ENCODE data around the gene ADIPOQ.
"Not testable (repeated sequence)": the region's sequence is repeated elsewhere in the genome, so short reads cannot be mapped to it uniquely, and the experiment has no call there.

Gene ADIPOQ

DNA sequence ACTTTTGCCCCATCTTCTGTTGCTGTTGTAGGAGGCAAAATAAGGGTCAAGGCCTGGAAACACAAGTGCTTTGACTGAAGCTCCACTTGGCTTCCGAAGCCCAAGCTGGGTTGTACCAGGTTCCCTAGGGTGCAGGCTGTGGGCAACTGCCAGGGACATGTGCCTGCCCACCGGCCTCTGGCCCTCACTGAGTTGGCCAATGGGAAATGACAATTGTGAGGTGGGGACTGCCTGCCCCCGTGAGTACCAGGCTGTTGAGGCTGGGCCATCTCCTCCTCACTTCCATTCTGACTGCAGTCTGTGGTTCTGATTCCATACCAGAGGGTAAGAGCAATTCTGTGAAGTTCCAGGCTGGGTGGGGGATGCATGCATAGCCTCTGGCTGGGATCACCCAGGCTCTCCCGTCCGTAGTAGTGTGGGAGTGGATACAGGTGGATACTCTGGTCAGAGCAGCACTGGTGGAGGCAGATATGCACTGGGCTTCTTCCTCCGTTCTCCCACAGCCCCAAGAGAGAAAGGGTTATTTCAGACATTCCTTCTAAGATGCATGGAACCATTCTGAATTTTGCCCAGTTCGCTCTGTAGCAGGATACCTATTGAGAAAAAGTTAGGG, at the start of gene ADIPOQ:
Gene ADIPOQ (plus strand): TSS at position 285 of the 613 bp plus-strand sequence. CDS start 10,349 bp downstream, outside the sequence.
- DNase-seq = no peak

DNA sequence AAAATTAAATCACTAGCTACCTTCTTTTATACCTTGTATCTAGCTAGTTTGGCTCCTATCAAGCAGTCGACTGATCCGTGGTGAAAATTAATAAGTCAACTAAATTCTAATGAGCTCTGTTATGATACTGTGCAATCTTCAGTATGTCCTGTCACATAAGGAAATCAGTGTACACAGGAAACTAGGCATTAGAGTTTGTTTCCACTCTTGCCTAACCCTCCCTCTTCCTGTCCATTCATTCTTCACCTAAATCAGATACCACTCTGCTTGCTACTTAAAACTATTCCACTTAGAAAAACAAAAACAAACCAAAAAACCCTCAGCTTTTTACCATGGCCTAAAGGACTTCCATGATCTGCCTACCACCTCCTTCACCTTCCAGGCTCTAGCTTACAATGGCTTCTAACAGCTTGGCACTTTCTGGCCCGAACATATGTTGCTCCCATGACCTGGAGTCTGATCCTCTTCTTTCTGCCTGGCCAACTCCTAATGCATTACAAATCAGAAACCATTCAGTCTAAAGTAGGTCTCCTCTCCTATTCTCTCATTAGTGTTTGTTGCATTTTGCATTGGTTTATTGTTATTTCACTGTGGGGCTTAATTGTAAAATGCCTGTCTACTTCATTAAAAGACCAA, 44.2 kb upstream of the ADIPOQ start:
- DNase-seq = no peak

DNA sequence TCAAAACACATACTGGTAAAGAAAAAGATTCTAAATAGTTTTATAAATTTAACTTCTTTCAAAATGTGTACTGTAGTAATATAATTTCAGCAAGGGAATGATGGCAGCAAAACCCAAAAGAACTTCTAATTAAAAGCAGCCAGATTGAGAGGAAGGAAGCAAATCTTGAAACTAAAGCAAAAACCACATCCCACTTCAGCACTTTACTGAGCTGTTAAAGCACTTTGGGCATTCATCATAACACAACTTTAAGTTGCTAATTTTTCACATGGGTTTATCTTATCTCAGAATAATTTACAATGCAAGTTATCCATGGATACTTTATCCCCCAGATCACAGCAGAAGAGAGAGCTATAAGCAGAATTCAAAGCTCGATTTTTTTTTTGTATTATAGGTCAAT, 42.2 kb upstream of the ADIPOQ start:
- no peak for DNase-seq

DNA sequence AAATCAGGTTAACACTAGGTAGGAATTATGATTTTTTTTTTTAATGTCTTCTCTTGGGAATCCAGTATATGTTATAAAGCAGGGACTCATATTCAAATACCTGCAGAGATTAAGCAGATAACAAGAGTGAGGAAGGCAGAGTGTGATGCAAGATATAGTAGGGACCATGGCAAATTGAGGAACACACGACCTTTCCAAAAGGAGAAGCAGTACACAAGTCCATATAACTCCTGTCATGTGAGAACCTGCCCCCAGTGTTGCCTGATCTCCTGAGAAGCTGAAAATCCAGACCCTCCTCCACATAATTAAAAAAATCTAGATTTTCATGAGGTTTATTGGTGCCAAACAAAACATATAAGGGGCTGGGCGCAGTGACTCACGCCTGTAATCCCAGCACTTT, 39.8 kb upstream of the ADIPOQ start:
- DNase-seq = no peak

DNA sequence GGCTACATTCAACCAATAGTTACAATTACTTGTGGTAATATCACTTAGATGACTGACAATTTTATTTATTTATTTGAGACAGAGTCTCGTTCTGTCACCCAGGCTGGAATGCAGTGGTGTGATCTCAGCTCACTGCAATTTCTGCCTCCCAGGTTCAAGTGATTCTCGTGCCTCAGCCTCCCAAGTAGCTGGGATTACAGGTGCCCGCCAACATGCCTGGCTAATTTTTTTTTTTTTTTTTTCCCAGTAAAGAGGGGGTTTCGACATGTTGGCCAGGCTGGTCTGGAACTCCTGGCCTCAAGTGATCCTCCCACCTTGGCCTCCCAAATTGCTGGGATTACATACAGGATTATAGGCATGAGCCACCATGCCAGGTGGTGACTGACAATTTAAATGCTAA, 39.1 kb upstream of the ADIPOQ start:
- DNase-seq = not testable (repeated sequence)

DNA sequence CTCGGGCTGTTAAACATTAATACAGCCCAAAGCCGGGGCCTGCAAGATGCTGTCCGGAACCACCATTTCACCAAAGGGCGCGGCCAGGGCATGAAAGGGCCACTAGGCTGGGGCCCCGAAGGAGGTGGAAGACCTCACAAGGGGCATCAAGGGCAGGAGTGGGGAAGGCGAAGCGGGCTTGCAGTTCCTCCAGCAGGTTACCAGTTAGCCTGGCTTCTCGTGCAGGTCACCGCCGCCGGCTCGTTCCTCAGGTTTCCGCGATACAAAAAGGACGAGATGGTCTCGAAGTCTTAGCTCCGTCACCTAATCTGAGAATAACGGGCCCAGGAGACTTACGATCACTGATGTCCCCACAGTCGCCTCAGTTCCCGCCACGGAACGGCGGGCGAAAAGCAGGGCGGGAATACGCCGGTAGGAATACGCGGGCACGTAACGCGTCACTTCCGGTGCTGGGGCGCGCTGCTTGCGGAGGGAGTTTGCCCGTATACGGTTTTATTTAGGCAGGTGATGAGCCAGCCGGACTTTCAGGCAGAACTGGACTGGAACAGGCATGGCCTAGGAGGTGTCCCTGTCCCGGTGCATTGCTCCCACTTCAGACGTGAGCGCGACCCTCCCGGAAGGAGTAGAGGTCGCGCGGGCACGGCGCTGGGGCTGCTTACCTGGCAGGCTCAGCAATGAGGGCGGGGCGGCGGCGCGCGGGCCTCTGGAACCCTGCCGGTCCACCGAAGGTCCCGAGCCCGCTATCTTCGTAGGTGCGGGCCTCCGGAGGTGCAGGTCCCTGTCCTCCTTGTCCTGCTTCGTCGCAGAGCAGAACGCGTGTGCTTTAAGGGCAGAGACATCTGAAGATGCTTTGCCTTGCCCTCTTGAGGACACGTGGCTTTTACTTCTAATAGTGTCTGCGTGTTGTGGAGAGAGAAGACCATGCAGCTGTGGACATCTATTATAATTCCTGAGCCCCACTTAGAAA, 36.1 kb upstream of the ADIPOQ start, which contains the start of gene RFC4:
Gene RFC4 (minus strand): TSS at position 394 of the 967 bp plus-strand sequence. CDS start 1,769 bp downstream, outside the sequence.
- peak; percentile 85 for DNase-seq

DNA sequence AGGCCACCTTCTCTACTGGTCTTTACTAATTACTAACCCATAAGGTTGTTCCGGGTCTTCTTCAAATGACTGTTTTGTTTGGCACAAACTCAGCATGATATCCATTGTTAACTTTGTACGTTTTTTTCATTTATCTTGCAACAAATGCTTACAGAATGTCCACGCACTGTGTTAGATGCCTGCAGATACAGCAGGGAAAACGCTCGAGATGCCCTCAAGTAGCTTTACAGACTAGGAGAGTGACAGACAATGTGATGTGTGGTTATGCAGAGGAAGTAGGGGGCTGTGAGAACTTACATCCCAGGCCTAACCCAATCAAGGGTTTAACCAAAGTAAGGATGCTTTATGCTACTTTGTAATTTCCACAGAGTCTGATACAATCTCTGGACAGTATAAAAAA, 35.3 kb upstream of the ADIPOQ start:
- DNase-seq = peak; percentile 15

DNA sequence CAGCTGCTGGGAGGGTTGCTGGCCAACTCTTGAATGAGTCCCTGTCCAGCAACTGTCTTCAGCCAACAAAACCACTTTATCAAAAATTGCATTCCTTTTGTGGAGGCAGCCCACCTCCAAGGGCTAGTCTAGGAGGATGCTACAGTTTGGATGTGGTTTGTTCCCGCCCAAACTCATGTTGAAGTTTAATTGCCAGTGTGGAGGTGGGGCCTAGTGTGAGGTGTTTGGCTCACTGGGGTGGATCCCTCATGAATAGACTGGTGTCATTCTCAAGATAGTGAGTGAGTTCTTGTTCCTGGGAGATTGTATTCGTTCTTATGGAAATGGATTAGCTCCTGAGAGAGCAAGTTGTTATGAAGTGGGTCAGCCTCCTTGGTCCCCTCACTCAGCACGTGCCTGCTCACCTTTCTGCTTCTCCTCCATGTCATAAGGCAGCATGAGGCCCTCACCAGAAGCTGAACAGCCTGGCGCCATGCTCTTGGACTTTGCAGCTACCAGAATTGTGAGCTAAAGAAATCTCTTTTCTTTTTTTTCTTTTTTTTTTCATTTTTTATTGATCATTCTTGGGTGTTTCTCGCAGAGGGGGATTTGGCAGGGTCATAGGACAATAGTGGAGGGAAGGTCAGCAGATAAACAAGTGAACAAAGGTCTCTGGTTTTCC, 32.0 kb upstream of the ADIPOQ start:
- DNase-seq = no peak

DNA sequence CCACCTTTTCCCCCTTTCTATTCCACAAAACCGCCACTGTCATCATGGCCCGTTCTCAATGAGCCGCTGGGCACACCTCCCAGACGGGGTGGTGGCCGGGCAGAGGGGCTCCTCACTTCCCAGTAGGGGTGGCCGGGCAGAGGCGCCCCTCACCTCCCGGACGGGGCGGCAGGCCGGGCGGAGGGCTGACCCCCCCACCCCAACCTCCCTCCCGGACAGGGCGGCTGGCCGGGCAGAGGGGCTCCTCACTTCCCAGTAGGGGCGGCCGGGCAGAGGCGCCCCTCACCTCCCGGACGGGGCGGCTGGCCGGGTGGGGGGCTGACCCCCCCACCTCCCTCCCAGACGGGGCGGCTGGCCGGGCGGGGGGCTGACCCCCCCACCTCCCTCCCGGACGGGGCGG, 31.2 kb upstream of the ADIPOQ start:
- not testable (repeated sequence) for DNase-seq

DNA sequence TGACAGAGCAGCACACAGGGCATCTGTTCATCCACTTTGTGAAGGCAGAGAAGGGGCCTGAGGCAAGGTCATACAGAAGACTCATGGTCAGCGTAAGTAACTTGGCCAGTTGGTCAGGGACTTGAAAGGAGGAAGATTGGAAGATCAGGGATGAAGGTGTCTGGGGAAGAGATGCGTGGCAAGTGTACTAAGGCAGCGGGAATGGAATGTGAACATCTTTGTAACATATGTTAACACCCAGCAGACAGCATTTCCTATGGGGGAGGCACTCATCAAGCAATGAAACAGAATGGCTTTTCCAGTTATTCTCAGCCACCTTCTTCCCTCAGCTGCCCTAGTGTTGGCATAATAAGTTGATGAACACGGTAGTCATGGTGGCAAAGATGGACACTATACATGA, 28.4 kb upstream of the ADIPOQ start:
- DNase-seq = no peak

DNA sequence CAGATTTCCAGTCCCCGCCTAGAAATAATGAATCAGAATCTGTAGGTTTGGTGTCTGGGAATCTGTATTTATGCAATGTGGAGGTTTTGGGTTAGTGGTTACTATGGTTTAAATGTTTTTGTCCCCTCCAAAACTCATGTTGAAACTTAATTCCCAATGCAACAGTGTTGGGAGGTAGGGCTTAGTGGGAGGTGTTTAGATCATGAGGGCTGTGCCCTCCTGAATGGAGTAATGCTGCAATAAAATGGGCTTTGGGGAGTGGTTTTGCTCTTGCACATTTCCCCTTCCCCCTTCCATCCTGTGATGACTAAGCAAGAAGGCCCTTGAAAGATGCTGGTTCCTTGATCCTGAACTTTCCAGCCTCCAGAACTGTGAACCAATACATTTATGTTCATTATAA, 27.1 kb upstream of the ADIPOQ start:
- no peak for DNase-seq

DNA sequence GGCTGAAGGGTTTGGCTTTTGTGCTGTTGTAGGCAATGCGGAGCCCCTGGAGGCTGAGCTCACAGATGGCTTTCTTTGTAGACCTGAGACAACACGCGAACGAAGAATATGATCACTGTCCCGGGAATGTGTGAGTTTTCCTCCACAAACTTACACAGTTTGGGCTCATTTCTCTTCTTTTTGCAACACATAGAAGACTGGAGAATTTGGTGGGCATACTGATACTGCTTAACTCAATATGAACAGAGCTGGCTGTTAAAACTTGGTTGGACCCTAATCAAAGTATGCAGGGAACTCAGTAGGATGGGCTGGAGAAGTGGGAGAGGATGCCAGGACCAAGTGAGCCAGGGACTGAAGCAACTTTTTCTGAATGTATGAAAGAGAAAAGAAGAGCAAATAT, 24.0 kb upstream of the ADIPOQ start:
- no peak for DNase-seq

DNA sequence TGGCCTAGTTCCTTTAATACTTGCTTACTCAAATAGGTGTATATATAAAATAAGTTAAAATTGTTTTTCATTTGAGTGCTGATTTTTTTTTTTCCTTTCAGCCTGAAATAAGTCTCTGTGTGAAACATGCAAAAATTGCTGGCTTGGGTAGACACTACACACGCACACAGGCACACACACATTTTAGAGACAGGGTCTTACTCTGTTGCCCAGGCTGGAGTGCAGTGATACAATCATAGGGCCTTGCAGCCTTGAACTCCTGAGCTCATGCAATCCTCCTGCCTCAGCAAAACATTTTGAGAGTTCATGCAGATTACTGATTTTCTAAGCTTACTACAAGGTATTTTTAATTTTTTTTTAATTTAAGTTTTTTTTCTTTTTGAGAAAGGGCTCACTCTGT, 23.6 kb upstream of the ADIPOQ start:
- no peak for DNase-seq

DNA sequence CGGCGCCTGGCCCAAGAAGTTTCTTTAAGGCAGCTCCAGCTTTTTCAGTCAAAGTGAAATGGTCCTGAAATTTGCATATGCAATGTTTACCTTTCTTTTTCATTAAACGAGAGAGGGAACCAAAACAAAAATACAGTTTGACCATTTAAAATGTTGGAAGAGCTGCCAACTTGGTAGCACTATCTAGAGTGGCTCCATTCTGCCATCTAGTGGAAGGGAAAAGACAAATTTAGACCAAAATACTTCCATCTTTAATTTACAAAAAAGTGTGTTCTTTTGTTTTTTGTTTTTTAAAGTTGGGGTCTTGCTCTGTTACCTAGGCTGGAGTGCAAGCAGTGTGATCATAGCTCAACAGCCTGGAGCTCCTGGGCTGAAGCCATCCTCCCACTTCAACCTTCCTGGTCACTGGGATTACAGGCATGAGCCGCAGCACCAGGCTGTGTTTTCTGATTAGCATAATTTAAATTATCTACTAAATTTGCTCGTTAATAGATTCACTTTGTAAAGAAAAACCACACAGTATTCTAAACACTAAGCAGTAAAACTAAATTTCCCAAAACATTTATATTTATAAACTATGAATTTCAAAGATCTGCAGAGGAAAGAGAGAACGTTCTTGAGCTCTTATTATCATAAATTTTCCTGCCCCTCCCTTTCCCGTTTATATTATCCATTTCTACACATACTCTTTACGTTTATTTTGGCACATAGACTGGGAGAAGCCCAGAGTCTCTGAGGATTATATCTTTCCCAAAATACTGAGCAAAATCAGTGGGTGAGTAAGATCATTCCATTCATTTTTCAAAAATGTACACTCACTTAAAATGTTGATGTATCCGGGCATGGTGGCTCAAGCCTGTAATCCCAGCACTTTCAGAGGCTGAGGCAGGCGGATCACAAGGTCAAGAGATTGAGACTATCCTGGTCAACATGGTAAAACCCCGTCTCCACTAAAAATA, 20.8 kb upstream of the ADIPOQ start:
- DNase-seq = peak; percentile 50

DNA sequence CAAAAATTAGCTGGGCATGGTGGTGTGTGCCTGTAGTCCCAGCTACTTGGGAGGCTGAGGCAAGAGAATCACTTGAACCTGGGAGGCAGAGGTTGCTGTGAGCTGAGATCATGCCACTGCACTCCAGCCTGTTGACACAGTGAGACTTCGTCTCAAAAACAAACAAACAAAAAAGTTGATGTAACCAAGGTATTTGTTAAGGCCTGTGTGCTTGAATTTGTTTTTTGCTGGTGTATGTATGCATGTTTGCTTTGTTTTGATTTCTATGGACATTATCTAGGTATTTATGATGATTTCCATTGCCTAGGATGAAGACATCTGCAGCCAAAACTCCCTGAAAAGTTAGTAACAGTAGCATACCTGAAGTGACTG, 20.1 kb upstream of the ADIPOQ start:
- DNase-seq = not testable (repeated sequence)

DNA sequence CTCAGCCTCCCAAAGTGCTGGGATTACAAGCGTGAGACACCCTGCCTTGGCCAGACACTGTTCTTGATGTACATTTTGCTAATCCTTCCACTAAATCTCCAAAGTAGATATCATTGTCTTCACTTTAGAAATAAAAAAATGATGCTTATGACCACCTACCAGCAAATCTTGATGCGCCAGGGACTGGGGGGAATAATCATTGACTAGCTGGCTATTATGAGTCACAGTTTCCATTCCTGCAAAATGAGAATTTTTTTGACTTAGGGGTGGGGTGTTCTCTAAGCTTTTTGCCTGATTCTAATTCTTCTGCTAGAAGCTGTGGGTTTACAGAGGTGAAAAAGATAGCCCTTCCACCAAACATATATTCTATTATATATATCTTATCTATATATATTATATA, 19.1 kb upstream of the ADIPOQ start:
- no peak for DNase-seq

DNA sequence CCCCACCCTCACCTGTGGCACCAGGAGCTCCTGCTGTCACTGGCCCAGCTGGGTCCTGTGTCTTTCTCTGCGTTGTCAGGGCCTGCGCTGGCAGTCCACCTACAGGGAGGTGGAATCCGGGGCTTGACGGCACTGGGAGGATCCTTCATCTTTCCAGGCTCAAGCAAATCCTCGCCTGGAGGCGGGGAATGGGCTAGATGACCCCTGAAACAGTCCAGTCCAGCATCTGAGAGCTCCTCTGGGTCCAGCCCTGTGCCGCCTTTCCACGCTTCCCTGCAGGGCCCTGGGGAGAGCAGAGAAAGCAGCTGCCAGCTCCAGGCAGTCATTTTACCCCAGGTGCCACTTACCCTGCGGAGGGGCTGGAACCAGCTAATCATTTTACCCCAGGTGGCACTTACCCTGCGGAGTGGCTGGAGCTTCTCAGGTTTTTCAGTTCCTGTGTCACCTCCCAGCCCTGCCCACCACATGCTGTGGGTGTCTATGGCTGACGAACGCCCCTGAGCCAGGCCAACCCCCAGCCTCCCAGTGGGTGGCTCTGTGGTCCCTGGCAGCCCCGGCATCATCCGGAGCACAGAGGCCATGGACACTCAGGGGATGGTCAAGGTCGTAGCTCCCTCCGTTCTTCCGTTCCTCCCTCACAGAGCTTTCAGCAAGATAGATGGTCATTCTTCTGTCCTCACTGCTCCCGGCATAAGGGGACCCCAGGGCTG, 17.9 kb upstream of the ADIPOQ start:
- no peak for DNase-seq

DNA sequence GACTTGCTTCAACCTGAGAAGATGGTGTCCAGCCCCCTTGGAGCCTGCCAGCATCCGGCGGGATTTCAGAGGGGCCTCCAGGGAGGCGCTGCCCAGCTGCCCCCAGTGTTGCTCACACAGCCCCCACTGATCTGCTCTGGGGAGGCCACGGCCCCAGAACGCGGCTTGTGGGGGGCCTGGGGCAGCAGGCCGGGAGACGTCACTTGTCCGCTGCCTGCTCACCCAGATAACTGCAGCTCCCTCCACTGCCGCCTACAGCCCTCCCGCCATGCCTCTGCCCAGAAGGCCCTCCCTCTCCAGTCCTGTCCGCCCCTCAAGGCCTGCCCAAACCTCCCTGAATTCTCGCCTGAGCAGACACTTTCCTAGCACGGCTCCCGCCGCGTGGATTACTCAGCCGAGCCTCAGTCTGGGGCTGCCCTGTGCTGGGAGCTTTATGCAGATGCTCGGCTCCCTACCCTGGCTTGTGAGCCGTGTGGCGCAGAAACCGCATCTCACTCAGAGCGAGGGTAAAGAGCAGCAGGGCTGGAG, 17.2 kb upstream of the ADIPOQ start:
- DNase-seq = no peak

DNA sequence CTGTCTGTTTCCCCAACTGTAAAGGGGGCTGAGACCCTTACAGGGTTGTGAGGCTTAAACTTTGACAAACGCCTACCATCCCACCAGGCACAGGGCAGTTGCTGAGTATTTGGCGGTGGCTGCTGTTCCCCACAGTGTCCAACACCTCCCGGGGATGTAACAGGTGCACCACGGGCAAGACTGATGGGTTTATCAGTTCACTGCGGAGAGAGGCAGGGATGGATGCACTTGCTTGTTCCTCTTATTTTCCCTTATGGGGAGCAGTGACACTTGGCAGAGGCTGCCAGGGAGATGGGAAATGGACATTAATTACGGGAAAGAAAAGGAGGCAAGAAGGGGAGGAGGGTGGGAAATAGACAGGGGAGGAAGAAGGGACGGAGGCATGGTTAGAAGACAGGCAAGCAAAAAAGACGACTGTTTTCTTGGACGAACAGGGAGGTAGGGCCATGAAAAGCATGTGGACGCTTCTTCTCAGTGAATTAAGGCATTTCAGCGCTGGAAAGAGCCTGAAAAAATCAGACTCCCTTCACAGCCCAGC, 16.6 kb upstream of the ADIPOQ start:
- DNase-seq = no peak

DNA sequence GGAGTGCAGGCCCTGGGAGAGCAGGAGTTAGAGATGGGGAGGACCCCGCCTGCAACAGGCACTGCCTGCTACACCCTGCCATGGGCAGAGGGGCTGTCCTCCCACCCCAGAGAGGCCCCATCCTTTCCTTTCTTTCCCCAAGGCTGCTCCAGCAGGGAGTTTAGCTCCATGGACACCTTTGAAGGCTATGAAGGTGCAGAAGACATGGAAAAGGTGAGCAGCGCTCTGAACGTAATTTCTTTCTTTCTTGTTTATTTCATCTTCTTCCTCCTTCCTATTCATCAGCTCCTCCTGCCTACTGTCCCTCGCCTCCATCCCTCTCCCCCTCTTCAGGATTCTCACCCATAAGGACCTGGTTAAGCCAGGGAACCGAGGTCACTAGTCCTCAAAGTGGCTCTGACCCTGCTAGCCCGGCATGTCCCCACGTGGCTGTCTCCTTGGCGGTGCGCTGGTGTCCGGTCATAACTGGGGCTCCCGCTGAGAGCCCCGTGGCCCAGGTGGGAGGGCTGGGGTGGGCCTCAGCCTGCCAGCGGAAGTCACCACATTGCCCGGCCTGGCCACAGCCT, 16.0 kb upstream of the ADIPOQ start:
- DNase-seq = no peak
